Activated CD8-positive, alpha-beta memory T cell treated with anti-CD3 and anti-CD28 coated beads, Interleukin-2, amount 50 U/mL, for 4 hours (primary cell): Measurements from ENCODE around the gene MOSPD3.
"Not testable (repeated sequence)": the region's sequence is repeated elsewhere in the genome, so short reads cannot be mapped to it uniquely, and the experiment has no call there.

Experiments used
- DNase-seq: peaks from one replicate; pipeline ENCODE4 v3.0.0-alpha.2; 2020

MOSPD3 gene

GRCh38 chr7:100626530-100627237, 14.3 kb downstream of the MOSPD3 start:
- peak; percentile 83 for DNase-seq

GRCh38 chr7:100627238-100627549, 14.9 kb downstream of the MOSPD3 start:
- no peak for DNase-seq

GRCh38 chr7:100629117-100629716, 16.9 kb downstream of the MOSPD3 start:
- no peak for DNase-seq

GRCh38 chr7:100630066-100630465, 17.7 kb downstream of the MOSPD3 start:
- no peak for DNase-seq

GRCh38 chr7:100632951-100633717, 20.8 kb downstream of the MOSPD3 start:
- DNase-seq, result peak; percentile 54

- no peak for DNase-seq
These were observed 27.7 kb downstream of the MOSPD3 start for GRCh38 chr7:100639995-100640516.

- DNase-seq, result no peak
These were observed 28.4 kb downstream of the MOSPD3 start for GRCh38 chr7:100640517-100641440.

GRCh38 chr7:100641463-100641859, 29.1 kb downstream of the MOSPD3 start, which contains the start of gene TFR2:
Gene TFR2 (minus strand): TSS chr7:100641552. CDS start chr7:100641509, 43 bp downstream.
- no peak for DNase-seq

- DNase-seq, result no peak
These were observed 29.7 kb downstream of the MOSPD3 start for GRCh38 chr7:100641860-100642533.

GRCh38 chr7:100642534-100642907, 30.2 kb downstream of the MOSPD3 start:
- no peak for DNase-seq

- DNase-seq, result no peak
These were observed 37.7 kb downstream of the MOSPD3 start for GRCh38 chr7:100649826-100650565.

GRCh38 chr7:100654908-100655831, 42.8 kb downstream of the MOSPD3 start:
- DNase-seq, result no peak

GRCh38 chr7:100655908-100656674, 43.8 kb downstream of the MOSPD3 start, which contains the start of gene ACTL6B:
Gene ACTL6B (minus strand): TSS chr7:100656448. CDS start chr7:100656354, 94 bp downstream.
- peak; percentile 41 for DNase-seq

- not testable (repeated sequence) for DNase-seq
These were observed 49.9 kb downstream of the MOSPD3 start for GRCh38 chr7:100662194-100662776.
